ENCODE data around the gene FCRL1. TPM values are rescaled to one million over a fixed set of nuclear protein-coding genes. Genes with fewer than 3 reads are reported as not detected.

The FCRL1 gene, protein sequence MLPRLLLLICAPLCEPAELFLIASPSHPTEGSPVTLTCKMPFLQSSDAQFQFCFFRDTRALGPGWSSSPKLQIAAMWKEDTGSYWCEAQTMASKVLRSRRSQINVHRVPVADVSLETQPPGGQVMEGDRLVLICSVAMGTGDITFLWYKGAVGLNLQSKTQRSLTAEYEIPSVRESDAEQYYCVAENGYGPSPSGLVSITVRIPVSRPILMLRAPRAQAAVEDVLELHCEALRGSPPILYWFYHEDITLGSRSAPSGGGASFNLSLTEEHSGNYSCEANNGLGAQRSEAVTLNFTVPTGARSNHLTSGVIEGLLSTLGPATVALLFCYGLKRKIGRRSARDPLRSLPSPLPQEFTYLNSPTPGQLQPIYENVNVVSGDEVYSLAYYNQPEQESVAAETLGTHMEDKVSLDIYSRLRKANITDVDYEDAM
- not detected for polyA plus RNA-seq (2012; ENCODE audit: insufficient read depth, insufficient read length)

- no peak for DNase-seq (ENCODE audit: low read depth, low spot score)
- no peak within 1 kb of the TSS for H3K4me3 ChIP-seq (ENCODE audit: low read length)
Measured at GRCh38 chr1:157819896-157820295, at the start of gene FCRL1. Gene FCRL1, minus strand, starts transcription at chr1:157820120. Its CDS starts 83 bp downstream, at chr1:157820037.

GRCh38 chr1:157868654-157869053 is 48.7 kb upstream of the FCRL1 start:
- no peak for DNase-seq (ENCODE audit: low read depth, low spot score)
- no peak overlapping the region for H3K4me3 ChIP-seq (ENCODE audit: low read length)

DNA sequence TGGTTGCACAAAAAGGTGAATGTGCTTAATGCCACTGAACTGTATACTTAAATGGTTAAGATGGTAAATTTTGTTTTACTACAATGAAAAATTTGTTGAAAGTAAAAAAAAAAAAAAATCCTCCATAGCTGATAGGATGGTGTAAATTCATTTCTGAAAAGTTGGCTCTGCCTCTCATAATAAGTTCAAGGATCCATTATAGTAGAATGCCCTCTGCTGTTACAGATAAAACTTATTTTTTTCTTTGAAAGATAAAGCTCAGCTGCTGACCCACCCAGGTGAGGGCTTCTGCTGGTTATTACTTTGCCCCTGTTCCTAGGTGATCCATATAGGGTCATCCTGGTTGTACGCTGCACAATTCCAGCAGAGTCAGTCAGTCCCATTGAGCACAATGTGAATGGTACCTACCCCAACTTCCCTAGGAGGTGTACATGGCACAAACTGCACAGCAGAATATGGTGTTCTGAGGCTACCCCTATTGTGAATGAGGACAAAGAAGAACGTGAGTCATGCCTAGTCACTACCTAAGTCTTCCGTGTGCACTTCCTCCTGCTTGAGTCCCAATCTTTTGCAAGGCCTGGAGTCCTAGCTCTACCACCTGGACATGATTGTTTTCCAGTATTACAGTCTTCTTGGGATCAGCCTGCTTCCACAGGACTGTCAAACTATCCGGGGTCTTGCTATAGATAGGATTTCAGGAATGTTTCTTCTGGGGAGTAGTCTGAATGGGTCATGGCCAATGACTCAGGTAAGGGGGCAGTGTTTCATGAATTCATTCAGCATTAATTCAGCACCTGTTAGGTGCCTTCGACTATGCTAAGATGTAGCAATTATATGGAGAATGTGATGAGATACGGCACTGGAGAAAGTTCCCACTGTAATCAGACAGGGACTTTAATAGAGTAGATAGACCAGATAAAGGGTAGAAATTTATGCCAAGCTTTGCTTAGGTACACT is 42.5 kb upstream of the FCRL1 start:
- no peak overlapping the region for H3K4me3 ChIP-seq (ENCODE audit: low read length)
- DNase-seq (ENCODE audit: low read depth, low spot score) = no peak

DNA sequence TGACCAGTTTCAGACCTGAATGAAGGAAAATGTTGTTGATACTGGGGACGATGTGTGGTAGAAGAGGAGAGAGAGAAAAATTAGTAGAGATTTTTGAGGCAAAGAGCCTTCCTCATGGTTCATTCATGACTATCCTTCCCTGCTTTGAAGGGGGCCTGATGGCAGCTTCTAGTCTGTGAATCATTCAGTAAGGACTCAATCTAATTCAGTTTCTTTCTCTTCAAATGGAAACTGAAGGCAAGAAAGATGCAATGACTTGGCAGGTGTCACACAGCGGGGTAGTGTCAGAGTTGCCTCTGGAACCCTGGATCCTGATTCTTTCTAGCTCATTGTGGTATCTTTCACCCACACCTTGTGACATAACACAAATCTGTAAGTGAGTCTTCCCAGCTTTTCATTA is 36.6 kb upstream of the FCRL1 start:
- no peak overlapping the region for H3K4me3 ChIP-seq (ENCODE audit: low read length)
- no peak for DNase-seq (ENCODE audit: low read depth, low spot score)

- DNase-seq (ENCODE audit: low read depth, low spot score) = no peak
- no peak overlapping the region for H3K4me3 ChIP-seq (ENCODE audit: low read length)
Measured at GRCh38 chr1:157852476-157852875, 32.6 kb upstream of the FCRL1 start.

GRCh38 chr1:157849229-157849875 is 29.4 kb upstream of the FCRL1 start:
- no peak for DNase-seq (ENCODE audit: low read depth, low spot score)
- H3K4me3 ChIP-seq (ENCODE audit: low read length) = no peak overlapping the region

- no peak for DNase-seq (ENCODE audit: low read depth, low spot score)
- H3K4me3 ChIP-seq (ENCODE audit: low read length) = no peak overlapping the region
Measured at GRCh38 chr1:157844089-157844830, 24.3 kb upstream of the FCRL1 start.

DNA sequence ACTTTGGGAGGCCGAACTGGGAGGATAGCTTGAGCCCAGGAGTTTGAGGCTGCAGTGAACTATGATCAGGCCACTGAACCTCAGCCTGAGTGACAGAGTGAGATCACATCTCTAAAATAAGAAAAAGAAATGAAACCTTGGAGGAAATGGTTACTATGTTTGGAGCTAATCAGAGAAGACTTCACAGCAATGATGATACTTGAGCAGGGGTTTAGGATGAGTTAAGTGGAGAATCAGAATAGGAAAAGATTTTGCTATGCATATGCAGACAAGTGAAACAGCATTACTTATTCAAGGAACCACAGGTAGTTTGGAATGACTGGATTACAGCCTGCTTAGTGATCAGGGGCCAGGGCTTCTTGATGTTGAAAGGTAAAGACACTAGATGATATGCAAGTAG is 23.0 kb upstream of the FCRL1 start:
- no peak overlapping the region for H3K4me3 ChIP-seq (ENCODE audit: low read length)
- no peak for DNase-seq (ENCODE audit: low read depth, low spot score)

DNA sequence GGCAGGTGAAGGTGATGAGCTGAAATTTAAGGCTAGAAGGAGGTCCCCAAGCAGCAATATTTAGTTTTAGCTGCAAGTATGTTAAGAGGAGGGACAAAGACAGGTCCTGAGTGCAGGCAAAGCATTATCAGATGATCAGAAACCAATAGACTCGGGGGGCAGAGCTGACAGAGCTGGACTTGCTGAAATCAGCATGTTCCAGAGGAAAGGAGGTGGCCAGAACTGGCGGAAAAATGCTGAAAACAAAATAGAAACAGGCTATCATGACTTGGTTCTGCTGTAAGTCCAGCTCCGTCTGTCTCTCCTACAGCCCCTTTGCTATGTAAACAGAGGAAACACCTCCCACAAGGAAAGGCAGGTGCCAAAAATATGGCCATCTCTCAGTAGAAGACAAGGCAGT is 21.8 kb upstream of the FCRL1 start, which contains the start of gene CD5L:
CD5L (minus strand) TSS at position 101 of the 400 bp plus-strand sequence. CDS start 107 bp downstream, outside the sequence.
- no peak within 1 kb of the TSS for H3K4me3 ChIP-seq (ENCODE audit: low read length)
- DNase-seq (ENCODE audit: low read depth, low spot score) = no peak

GRCh38 chr1:157838966-157839365 is 19.0 kb upstream of the FCRL1 start:
- no peak for DNase-seq (ENCODE audit: low read depth, low spot score)
- no peak overlapping the region for H3K4me3 ChIP-seq (ENCODE audit: low read length)

DNA sequence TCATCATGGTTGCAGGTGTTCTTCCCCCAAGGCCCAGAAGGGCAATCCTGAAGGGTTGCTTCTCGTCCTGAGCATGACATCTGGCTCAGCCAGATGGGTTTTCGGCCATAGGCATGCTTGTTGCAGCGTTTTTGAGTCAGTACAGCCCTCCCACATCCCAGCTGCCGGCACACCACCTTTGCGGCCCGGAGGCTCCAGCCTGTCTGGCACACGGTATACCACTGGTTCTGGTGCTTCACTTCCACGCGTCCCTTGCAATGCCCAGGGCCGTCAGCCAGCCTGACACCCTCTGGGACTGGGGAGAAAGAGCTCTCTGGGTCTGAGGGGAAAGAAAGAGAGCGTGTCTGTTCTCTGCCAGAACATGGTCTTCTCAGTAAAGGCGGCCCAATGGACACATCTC is 14.5 kb upstream of the FCRL1 start:
- no peak for DNase-seq (ENCODE audit: low read depth, low spot score)
- no peak overlapping the region for H3K4me3 ChIP-seq (ENCODE audit: low read length)

- DNase-seq (ENCODE audit: low read depth, low spot score) = no peak
- H3K4me3 ChIP-seq (ENCODE audit: low read length) = no peak overlapping the region
Measured at GRCh38 chr1:157833145-157833544, 13.2 kb upstream of the FCRL1 start.

GRCh38 chr1:157831968-157832626 is 12.2 kb upstream of the FCRL1 start:
- no peak overlapping the region for H3K4me3 ChIP-seq (ENCODE audit: low read length)
- DNase-seq (ENCODE audit: low read depth, low spot score) = no peak

- no peak for DNase-seq (ENCODE audit: low read depth, low spot score)
- no peak overlapping the region for H3K4me3 ChIP-seq (ENCODE audit: low read length)
Measured at GRCh38 chr1:157830887-157831286, 11.0 kb upstream of the FCRL1 start.

- H3K4me3 ChIP-seq (ENCODE audit: low read length) = no peak overlapping the region
- DNase-seq (ENCODE audit: low read depth, low spot score) = no peak
Measured at GRCh38 chr1:157829711-157830110, 9.8 kb upstream of the FCRL1 start.

GRCh38 chr1:157829210-157829609 is 9.3 kb upstream of the FCRL1 start:
- no peak overlapping the region for H3K4me3 ChIP-seq (ENCODE audit: low read length)
- DNase-seq (ENCODE audit: low read depth, low spot score) = no peak

- no peak overlapping the region for H3K4me3 ChIP-seq (ENCODE audit: low read length)
- DNase-seq (ENCODE audit: low read depth, low spot score) = no peak
Measured at GRCh38 chr1:157820299-157820698, 379 bp upstream of the FCRL1 start.

DNA sequence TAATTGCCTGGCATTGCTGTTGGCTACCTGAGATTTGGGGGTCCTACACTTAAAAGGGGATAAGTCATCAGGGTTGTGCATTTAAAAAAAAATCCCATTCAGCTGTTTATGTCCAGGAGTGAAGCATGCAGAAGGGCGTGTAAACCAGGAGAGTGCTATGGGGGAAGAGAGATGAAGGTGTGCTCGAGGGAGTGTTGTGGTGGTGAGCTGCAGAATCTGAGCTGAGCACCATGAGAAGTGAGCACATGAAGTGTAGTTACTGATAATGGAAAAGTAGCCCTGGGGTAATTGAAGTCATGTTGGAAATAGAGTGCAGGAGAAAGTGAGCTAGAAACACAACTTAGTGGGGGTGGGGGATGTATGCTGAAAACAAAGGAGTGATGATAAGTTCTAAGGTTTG is 705 bp downstream of the FCRL1 start:
- DNase-seq (ENCODE audit: low read depth, low spot score) = no peak
- H3K4me3 ChIP-seq (ENCODE audit: low read length) = no peak overlapping the region

All from Jurkat, Clone E6-1 (cell line).